HCT116 (cell line): Measurements from ENCODE around the gene GALNT18. TPM values are rescaled to one million over a fixed set of nuclear protein-coding genes. Genes with fewer than 3 reads are reported as not detected.

Source experiments
- ATAC-seq: fragments of 200-7000 bp; cut with Tn5 transposase; 2 replicates; pipeline ENCODE4 v1.9.1; 2020; ENCODE audit warnings: mild to moderate bottlenecking, moderate library complexity
- BruUV-seq: library from RNA; stranded (reverse); fragments of 400-500 nt; replicated peaks from 2 replicates; lab custom pipeline; 2021; lab: Mats Ljungman, UMichigan
- CTCF ChIA-PET: fragments of 300-600 bp; sonication (Branson Sonifier 250); formaldehyde crosslinking; loops from one replicate; lab custom pipeline; 2021; ENCODE audit warnings: antibody characterized with exemption; lab: Charles Lee
- POLR2A ChIA-PET: fragments of 300-600, 350-600 bp; sonication (Branson Sonifier 250); formaldehyde crosslinking; loops from one replicate; lab custom pipeline; 2021; ENCODE audit warnings: antibody characterized with exemption; lab: Charles Lee
- RAD21 ChIA-PET, 2 experiments: fragments of 300-600 bp; sonication (Branson Sonifier 250); formaldehyde crosslinking; loops; one replicate each; lab custom pipeline; 2023; ENCODE audit warnings: low total read pairs in 2 of 2; ENCODE audit not compliant: uncharacterized antibody in 2 of 2, unreplicated experiment in 2 of 2, low non-redundant PET in 1 of 2; lab: Charles Lee
- DNase-seq: peaks from one replicate; pipeline ENCODE4 v3.0.0-alpha.2; 2010; ENCODE audit warnings: low read depth, low spot score
- H2AFZ ChIP-seq: fragments of 200-600 bp; shearing (Covaris generic), sonication (generic); 2 replicates; pipeline ENCODE4 v1.6.1; 2017; ENCODE audit warnings: low read depth, mixed run types, mixed read lengths, antibody characterized with exemption, low read length; ENCODE audit not compliant: poor library complexity, severe bottlenecking
- H3K27ac ChIP-seq: 2 replicates; pipeline ENCODE4 v1.5.1; 2012; ENCODE audit warnings: low read depth, low read length
- H3K27me3 ChIP-seq: fragments of 200-600 bp; sonication (generic); 2 replicates; pipeline ENCODE4 v1.6.1; 2016; ENCODE audit warnings: mixed run types, low read length, mixed read lengths; ENCODE audit not compliant: insufficient read depth
- H3K36me3 ChIP-seq, 2 experiments: fragments of 200-500 bp in 1 of 2; fragments of 200-600 bp in 1 of 2; sonication (Bioruptor generic) in 1 of 2; sonication (generic) in 1 of 2; 2 replicates each; pipeline versions ENCODE4 v1.5.1 to v1.6.1; 2014 to 2016; ENCODE audit warnings: low read length in 2 of 2, inconsistent platforms in 1 of 2, mixed read lengths in 1 of 2, mixed run types in 1 of 2; ENCODE audit not compliant: insufficient read depth in 2 of 2, control insufficient read depth in 1 of 2
- H3K4me1 ChIP-seq, 2 experiments: fragments of 200-600 bp in 1 of 2; sonication (generic) in 1 of 2; 2 replicates each; pipeline versions ENCODE4 v1.5.1 to v1.6.1; 2012 to 2017; ENCODE audit warnings: low read length in 2 of 2, inconsistent platforms in 1 of 2, mild to moderate bottlenecking in 1 of 2, mixed read lengths in 1 of 2, mixed run types in 1 of 2, moderate library complexity in 1 of 2; ENCODE audit not compliant: insufficient read depth in 2 of 2, control insufficient read depth in 1 of 2
- H3K4me2 ChIP-seq: fragments of 200-600 bp; sonication (generic); 2 replicates; pipeline ENCODE4 v1.6.1; 2017; ENCODE audit warnings: mixed run types, low read length, mixed read lengths
- H3K4me3 ChIP-seq, 2 experiments: fragments of 200-600 bp in 1 of 2; sonication (generic) in 1 of 2; replicated peaks in 1 of 2; 2 replicates each; pipeline ENCODE4 v1.5.1; 2011 to 2016; ENCODE audit warnings: low read length in 2 of 2, control low read depth in 1 of 2, low read depth in 1 of 2, mild to moderate bottlenecking in 1 of 2, mixed read lengths in 1 of 2, mixed run types in 1 of 2
- H3K79me2 ChIP-seq: fragments of 200-600 bp; sonication (generic); 2 replicates; pipeline ENCODE4 v1.6.1; 2017; ENCODE audit warnings: mild to moderate bottlenecking, mixed run types, low read length, moderate library complexity, mixed read lengths; ENCODE audit not compliant: insufficient read depth
- H3K9ac ChIP-seq: fragments of 200-600 bp; sonication (generic); 2 replicates; pipeline ENCODE4 v1.6.1; 2016; ENCODE audit warnings: low read length, mixed read lengths
- H3K9me2 ChIP-seq: fragments of 200-600 bp; sonication (generic), shearing (Covaris generic); 2 replicates; pipeline ENCODE4 v1.6.1; 2017; ENCODE audit warnings: mixed run types, mild to moderate bottlenecking, moderate library complexity; ENCODE audit not compliant: insufficient read depth
- H3K9me3 ChIP-seq, 2 experiments: fragments of 200-500 bp in 1 of 2; fragments of 200-600 bp in 1 of 2; sonication (Bioruptor generic) in 1 of 2; sonication (generic) in 1 of 2; 2 replicates each; pipeline ENCODE4 v1.6.1; 2014 to 2017; ENCODE audit warnings: low read length in 2 of 2, mixed read lengths in 2 of 2, inconsistent platforms in 1 of 2, low read depth in 1 of 2, mild to moderate bottlenecking in 1 of 2, mixed run types in 1 of 2, moderate library complexity in 1 of 2; ENCODE audit not compliant: control insufficient read depth in 1 of 2, insufficient read depth in 1 of 2
- H4K20me1 ChIP-seq: fragments of 200-600 bp; sonication (generic), shearing (Covaris generic); 2 replicates; pipeline ENCODE4 v1.6.1; 2017; ENCODE audit warnings: mixed run types, mild to moderate bottlenecking, moderate library complexity; ENCODE audit not compliant: insufficient read depth
- EGR1 ChIP-seq: IDR thresholded peaks from 2 replicates; pipeline ENCODE4 v1.6.1; 2012; ENCODE audit warnings: low read depth
- REST ChIP-seq: IDR thresholded peaks from 2 replicates; pipeline ENCODE4 v1.6.1; 2012; ENCODE audit warnings: low read depth
- SIN3A ChIP-seq: IDR thresholded peaks from 2 replicates; pipeline ENCODE4 v1.6.1; 2012; ENCODE audit warnings: low read depth
- SP1 ChIP-seq: IDR thresholded peaks from 2 replicates; pipeline ENCODE4 v1.6.1; 2012; ENCODE audit warnings: low read depth
- intact Hi-C: fragments of 100-400 bp; cut with micrococcal nuclease; formaldehyde crosslinking; loops from 2 replicates; pipeline ENCODE4 v1.10.0; 2022
- total RNA-seq: library from RNA; stranded (reverse); gene quantifications from one replicate; pipeline ENCODE4 v1.2.1, GENCODE V29; 2021; ENCODE audit not compliant: unreplicated experiment

The GALNT18 gene
- total RNA-seq, 1 experiment from 2014 or later: 19.9 TPM

- TF ChIP-seq REST: no peak
Observed at GRCh38 chr11:11621573-11622339, at the start of gene GALNT18 (continued).

GRCh38 chr11:11670574-11670973, 48.8 kb upstream of the GALNT18 start:
- no peak overlapping the region for H2AFZ ChIP-seq
- TF ChIP-seq SP1: no peak
- no peak for TF ChIP-seq EGR1
- no peak for TF ChIP-seq REST
- no peak for TF ChIP-seq SIN3A
- no peaks in the 10 kb centered on the region for H3K9me2 ChIP-seq
- no peaks in the 10 kb centered on the region for H3K36me3 ChIP-seq
- no peak overlapping the region for H3K9ac ChIP-seq
- CTCF ChIA-PET: no interaction called here
- H3K27ac ChIP-seq: no peak overlapping the region
- DNase-seq (no peak), ATAC-seq (no peak)
- no peak overlapping the region for H3K4me3 ChIP-seq
- H4K20me1 ChIP-seq: no peaks in the 10 kb centered on the region
- H3K4me2 ChIP-seq: no peak overlapping the region
- RAD21 ChIA-PET: no interaction called here
- intact Hi-C loops: no loop called here
- H3K27me3 ChIP-seq: peaks cover 6% of the 10 kb centered on the region; the same call in 1 of the 2 replicates
- POLR2A ChIA-PET: no interaction called here
- H3K79me2 ChIP-seq: no peaks in the 10 kb centered on the region
- no TSS peak for BruUV-seq
- no peaks in the 10 kb centered on the region for H3K4me1 ChIP-seq
- H3K9me3 ChIP-seq: no peaks in the 10 kb centered on the region
